Prostate gland (tissue), 2 donors: Measurements from ENCODE around the gene SLC36A2. TPM values are rescaled to one million over a fixed set of nuclear protein-coding genes. Genes with fewer than 3 reads are reported as not detected.

Experiments used
- DNase-seq: peaks from one replicate; pipeline ENCODE4 v3.0.0-alpha.2; 2019; ENCODE audit warnings: low spot score
- H3K27ac ChIP-seq, 2 donors: fragments of 200-600 bp; sonication (generic); 2 replicates each; pipeline ENCODE4 v1.5.1; 2017 to 2019
- H3K27me3 ChIP-seq: fragments of 200-600 bp; sonication (generic); replicated peaks from 2 replicates; pipeline ENCODE4 v1.5.1; 2019; ENCODE audit not compliant: insufficient read depth
- H3K36me3 ChIP-seq, 2 donors: fragments of 200-600 bp; sonication (generic); 1 replicate in 1 of 2; 2 replicates in 1 of 2; pipeline versions ENCODE4 v1.5.1 to v1.8.1; 2017 to 2019
- H3K4me1 ChIP-seq: fragments of 200-600 bp; sonication (generic); replicated peaks from 2 replicates; pipeline ENCODE4 v1.5.1; 2019
- H3K4me3 ChIP-seq, 2 donors: fragments of 200-600 bp; sonication (generic); 2 replicates each; pipeline ENCODE4 v1.5.1; 2017 to 2019
- H3K9me3 ChIP-seq: fragments of 200-600 bp; sonication (generic); 2 replicates; pipeline ENCODE4 v1.5.1; 2017
- CTCF ChIP-seq, 4 experiments: fragments of 200-600 bp in 2 of 4; fragments of 450-650 bp in 2 of 4; sonication (generic) in 2 of 4; IDR thresholded peaks; 1 replicate in 3 of 4; 2 replicates in 1 of 4; pipeline ENCODE4 v1.5.1; 2016 to 2019; ENCODE audit warnings: antibody characterized with exemption in 4 of 4, mild to moderate bottlenecking in 2 of 4, moderate library complexity in 2 of 4
- POLR2A ChIP-seq: fragments of 450-650 bp; IDR thresholded peaks from one replicate; pipeline ENCODE4 v1.6.1; 2016; ENCODE audit warnings: antibody characterized with exemption, mild to moderate bottlenecking
- POLR2AphosphoS5 ChIP-seq: sonication (generic); formaldehyde crosslinking; IDR thresholded peaks from one replicate; pipeline ENCODE4 v1.6.1; 2017; ENCODE audit warnings: antibody characterized with exemption
- WGBS: methylation state at CpG from one replicate; pipeline ENCODE4 v1.1.5; 2018; 5-methylcytosine and 5-hydroxymethylcytosine counted together
- intact Hi-C: fragments of 100-400 bp; cut with DNase I; formaldehyde crosslinking; loops from one replicate; pipeline ENCODE4 v1.14.2; 2022
- total RNA-seq, 2 donors: library from RNA; depleted of rRNA; stranded (reverse); fragments of >200 nt; gene quantifications; one replicate each; pipeline ENCODE4 v1.1.0, GENCODE V29; 2016

Gene SLC36A2
- total RNA-seq, 2 donors from 2014 or later: 0.74 TPM; not detected in 1

- WGBS: 40% methylated on average over 3 of the region's 3 CpGs
- Histone ChIP-seq H3K9me3 (no peaks in the 10 kb centered on the region), H3K36me3 (no peaks in the 10 kb centered on the region), H3K27ac (no peak overlapping the region), H3K4me1 (no peaks in the 10 kb centered on the region), H3K4me3 (no peak overlapping the region), H3K27me3 (no peaks in the 10 kb centered on the region)
- intact Hi-C loops: no loop called here
- DNase-seq: no peak
- no peak for TF ChIP-seq CTCF (IDR thresholded peaks at IDR 0.05)
- no peak for TF ChIP-seq POLR2A
- TF ChIP-seq POLR2AphosphoS5: no peak
Observed at GRCh38 chr5:151362970-151363369, 15.6 kb upstream of the SLC36A2 start.

GRCh38 chr5:151359391-151359790 lies 12.0 kb upstream of the SLC36A2 start:
- Histone ChIP-seq H3K4me1 (no peaks in the 10 kb centered on the region), H3K4me3 (no peak overlapping the region), H3K9me3 (no peaks in the 10 kb centered on the region), H3K27me3 (no peaks in the 10 kb centered on the region), H3K27ac (no peak overlapping the region), H3K36me3 (no peaks in the 10 kb centered on the region)
- 59% methylated on average over 2 of the region's 2 CpGs for WGBS
- intact Hi-C loops: no loop called here
- TF ChIP-seq CTCF (IDR thresholded peaks at IDR 0.05): no peak
- DNase-seq: no peak

- no peak overlapping the region for H3K27ac ChIP-seq
- H3K36me3 ChIP-seq: no peaks in the 10 kb centered on the region
- WGBS: 31% methylated on average over 2 of the region's 2 CpGs
- H3K4me1 ChIP-seq: no peaks in the 10 kb centered on the region
- TF ChIP-seq POLR2A: no peak
- no peak for TF ChIP-seq CTCF (IDR thresholded peaks at IDR 0.05)
- no peak for TF ChIP-seq POLR2AphosphoS5
- DNase-seq: no peak
- no peaks in the 10 kb centered on the region for H3K9me3 ChIP-seq
- H3K27me3 ChIP-seq: no peaks in the 10 kb centered on the region
- H3K4me3 ChIP-seq: no peak overlapping the region
- intact Hi-C loops: no loop called here
Observed at GRCh38 chr5:151357792-151358191, 10.4 kb upstream of the SLC36A2 start.

- Histone ChIP-seq H3K36me3 (no peaks in the 10 kb centered on the region), H3K9me3 (no peaks in the 10 kb centered on the region), H3K4me3 (no peak overlapping the region), H3K27me3 (no peaks in the 10 kb centered on the region), H3K4me1 (no peaks in the 10 kb centered on the region), H3K27ac (no peak overlapping the region)
- peak; percentile 37 for DNase-seq
- intact Hi-C loops: no loop called here
- WGBS: 55% methylated on average over 3 of the region's 3 CpGs
- TF ChIP-seq POLR2A (no peak), POLR2AphosphoS5 (peak; percentile 42)
Observed at GRCh38 chr5:151357097-151357496, 9.7 kb upstream of the SLC36A2 start.

GRCh38 chr5:151351671-151352070 lies 4.3 kb upstream of the SLC36A2 start:
- H3K36me3 ChIP-seq: no peaks in the 10 kb centered on the region
- DNase-seq: no peak

More at GRCh38 chr5:151351671-151352070, 4.3 kb upstream of the SLC36A2 start:
- Histone ChIP-seq H3K27ac (no peak overlapping the region), H3K4me1 (no peaks in the 10 kb centered on the region), H3K4me3 (no peak overlapping the region), H3K27me3 (no peaks in the 10 kb centered on the region), H3K9me3 (no peaks in the 10 kb centered on the region)
- 88% methylated on average over 1 of the region's 1 CpG for WGBS
- intact Hi-C loops: no loop called here
- no peak for TF ChIP-seq CTCF (IDR thresholded peaks at IDR 0.05)
- TF ChIP-seq POLR2AphosphoS5: no peak
- TF ChIP-seq POLR2A: no peak
